SW480 (cell line): ENCODE results near the gene CAMTA1.

ENCODE experiments used
- DNase-seq: peaks from one replicate; pipeline ENCODE4 v3.0.0-alpha.2; 2016; ENCODE audit warnings: low spot score

Gene CAMTA1

GRCh38 chr1:7229696-7230631 is 444.7 kb downstream of the CAMTA1 start:
- DNase-seq: no peak

DNA sequence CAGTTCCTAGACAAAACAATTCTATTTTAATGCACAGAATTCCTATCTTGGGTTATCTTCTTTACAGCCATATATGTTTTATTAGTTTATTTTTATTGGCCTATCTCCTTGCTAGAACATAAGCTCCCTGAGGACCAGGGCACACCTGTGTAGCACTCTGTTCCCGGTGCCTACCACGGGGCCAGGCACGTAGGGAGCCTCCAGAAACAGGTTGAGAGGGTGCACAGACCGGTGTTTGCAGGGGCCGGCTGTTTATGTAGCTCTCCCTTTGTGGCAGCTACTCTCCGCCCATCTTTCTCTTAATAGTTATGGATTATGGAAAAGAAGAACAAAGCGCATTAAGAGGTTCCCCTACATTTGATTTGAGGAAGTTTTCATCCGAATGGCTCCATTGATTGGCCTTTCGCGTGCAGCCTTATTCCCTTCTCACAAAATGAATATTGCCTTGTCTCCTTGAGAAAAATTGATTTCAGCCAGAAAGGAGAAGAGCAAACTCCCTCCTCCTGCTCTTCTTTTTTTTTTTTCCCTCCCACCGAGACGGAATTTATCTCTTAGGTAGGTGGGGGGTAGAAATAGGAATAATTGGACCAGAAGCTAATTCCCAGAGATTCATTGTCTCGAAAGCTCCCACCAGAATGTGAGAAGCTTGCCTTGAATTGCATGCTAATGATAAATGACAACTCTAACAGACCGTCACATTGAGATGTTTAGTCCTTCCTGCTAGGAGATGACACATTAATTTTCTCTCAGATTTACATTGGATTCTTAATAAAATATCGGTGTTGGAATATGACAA is 447.4 kb downstream of the CAMTA1 start:
- no peak for DNase-seq

DNA sequence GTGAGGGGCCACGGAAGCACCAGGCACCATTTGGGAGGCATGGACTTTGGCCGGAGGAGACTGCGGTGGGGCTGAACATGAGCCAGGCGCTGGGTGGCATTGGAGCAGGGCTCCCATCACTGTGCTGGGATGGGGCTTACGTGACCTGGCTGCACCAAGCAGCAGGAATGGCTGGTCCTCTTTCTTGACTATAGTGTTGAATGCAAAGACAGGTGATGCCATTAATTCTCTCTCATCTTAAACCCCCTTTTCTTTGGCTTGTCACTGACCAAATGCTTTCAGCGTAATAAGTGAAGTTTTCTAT is 447.9 kb downstream of the CAMTA1 start:
- DNase-seq: no peak

DNA sequence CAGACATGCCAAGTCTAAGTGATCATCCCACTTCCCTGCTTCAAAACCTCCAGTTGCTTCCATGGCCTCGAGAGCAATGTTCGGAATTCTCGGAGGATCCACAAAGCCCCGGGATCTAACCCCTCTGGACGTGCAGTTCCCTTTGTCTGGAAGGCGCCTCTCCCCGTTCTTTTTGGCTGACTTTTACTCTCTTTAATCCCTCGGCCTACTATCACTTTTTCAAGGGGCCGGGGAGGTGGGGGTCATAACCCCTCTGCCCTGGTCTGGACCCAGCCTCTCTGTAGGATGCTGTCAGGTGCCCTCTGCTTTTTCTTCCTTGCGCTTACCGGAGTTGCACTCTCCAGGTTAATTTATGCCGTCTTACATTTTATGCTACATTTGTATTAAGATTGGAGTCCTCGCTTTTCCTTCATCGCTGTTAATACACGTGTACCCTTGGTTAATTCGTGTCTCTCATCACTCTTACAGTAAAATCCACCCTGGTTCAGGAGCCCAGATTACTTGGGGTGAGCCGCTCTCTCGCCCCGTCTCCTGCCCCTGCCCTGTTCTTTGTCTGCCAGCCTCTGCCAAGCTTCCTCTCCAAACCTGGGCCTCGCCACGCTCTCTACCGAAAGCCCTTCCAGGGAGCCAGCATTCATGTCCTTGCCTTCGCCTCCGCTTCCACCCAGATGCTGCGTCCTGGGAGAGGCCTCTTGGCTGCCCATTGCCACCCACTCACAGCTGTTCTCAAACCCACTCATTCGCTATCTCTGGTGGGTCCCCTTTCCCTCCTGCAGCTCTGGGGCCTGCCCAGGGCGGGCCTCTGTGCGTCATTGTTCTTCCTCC is 448.6 kb downstream of the CAMTA1 start:
- no peak for DNase-seq

GRCh38 chr1:7234471-7234755 is 449.2 kb downstream of the CAMTA1 start:
- no peak for DNase-seq

DNA sequence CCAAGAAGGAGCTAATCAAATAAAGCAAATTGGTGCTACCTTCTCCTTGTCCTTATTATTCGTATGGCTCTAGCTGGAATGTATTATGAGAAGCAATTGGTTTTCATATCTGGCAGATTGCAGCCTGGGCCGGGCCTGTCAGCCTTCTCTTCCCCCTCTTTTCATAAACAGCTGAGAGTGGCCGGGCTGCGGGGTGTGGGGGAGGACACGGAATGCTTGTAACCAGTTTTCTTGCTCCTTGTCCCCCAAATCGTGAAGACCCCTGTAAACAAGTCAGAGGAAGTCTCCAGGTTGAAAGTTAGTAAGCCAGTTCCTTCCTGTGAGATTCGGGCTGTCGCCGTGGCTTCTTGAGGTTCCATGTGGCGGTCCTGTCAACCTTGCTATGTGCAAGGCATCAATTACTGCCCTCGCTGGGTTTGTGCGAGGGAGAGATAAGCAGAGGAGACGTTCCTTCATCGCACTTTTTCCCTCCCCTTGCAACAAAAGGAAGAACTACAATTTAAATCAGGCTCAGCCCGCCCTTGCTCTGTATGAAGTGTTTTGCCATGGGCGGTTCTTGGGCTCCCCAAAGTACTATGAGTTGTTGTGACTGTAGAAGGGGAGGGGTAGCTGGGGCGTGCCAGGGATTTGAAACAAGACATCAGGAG is 450.7 kb downstream of the CAMTA1 start:
- DNase-seq: no peak

DNA sequence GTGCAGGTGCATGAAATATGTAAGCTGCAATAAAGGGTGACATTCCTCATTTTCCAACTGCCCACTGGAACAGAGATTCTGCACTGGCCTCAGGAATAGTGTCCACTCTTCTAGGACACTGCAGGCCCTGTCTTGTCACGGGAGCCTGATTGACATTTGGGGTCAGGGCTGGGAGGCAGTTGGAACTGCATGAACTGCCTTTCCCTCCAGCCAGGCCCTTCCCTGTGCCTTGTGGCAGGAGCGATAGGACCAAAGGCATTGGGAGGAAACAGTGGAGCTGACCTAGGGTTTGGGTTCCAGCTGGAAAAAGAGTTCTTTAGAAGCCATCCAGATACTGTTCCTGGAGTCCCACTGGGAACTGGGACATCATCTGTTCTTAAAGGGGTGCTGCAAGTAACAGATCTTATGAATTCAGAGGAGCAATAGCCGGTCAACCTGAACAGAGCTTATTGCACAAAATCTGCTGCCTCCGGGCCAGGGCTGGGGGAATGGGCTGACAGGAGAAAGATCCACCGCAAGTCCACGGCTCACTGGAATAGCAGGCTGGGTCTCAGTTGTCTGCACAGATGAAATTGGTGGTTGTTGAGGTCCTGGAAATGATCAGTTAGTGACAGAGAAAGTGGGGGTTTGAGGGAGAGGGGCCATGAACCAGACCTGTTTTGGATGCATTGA is 451.7 kb downstream of the CAMTA1 start:
- DNase-seq: no peak

GRCh38 chr1:7247158-7247557 is 461.9 kb downstream of the CAMTA1 start:
- no peak for DNase-seq

- DNase-seq: no peak
Observed at GRCh38 chr1:7247791-7248548, 462.7 kb downstream of the CAMTA1 start.

DNA sequence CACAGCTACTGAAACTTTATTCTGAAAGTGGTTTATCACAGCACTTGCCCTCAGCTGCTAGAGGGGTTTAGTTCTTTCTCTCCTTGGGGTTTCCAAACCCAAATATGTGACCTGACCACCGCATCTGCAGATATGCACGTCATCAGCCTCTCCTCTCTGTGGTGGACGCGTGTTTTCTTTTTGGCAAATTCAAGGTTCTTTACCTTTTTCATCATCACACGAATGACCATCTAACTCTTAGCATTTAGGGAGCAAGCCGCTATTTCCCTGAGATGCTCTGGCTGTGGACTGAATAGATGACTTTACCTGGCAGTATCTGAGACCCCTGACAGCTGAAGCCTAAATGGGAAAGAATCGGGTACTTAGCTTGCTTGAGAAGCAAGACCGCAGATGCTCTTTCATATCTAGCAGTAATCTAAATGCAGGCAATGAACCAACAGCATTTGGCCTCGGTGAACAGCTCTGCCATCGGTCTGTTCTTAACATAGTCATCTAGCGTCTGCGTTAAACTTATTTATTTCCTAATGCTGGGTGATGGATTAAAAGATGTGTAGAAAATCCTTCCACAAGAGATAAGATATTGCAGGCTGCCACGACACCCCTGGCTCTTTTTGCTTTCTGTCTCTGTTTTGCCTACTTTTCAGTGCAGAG is 463.4 kb downstream of the CAMTA1 start:
- DNase-seq: no peak

GRCh38 chr1:7249516-7249915 is 464.3 kb downstream of the CAMTA1 start:
- no peak for DNase-seq

DNA sequence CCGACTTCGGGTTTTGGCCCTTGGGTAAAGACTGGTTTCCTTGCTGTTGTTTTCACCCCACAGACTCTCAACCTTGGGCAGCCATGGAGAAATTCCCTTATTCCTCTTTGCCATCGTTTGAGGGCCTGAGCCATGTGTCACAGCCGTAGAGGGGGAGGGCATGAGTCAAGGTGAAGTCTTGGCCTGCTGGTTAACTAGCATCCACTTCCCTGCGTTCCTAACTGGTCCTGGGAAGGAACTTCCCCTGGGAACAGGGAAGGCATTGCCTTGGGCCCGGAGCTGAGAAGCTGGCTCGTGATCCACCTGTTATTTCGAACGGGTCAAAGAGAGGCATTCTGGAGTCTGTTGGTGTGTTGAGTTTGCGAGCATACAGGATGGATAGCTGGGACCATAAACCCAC is 464.9 kb downstream of the CAMTA1 start:
- no peak for DNase-seq

DNA sequence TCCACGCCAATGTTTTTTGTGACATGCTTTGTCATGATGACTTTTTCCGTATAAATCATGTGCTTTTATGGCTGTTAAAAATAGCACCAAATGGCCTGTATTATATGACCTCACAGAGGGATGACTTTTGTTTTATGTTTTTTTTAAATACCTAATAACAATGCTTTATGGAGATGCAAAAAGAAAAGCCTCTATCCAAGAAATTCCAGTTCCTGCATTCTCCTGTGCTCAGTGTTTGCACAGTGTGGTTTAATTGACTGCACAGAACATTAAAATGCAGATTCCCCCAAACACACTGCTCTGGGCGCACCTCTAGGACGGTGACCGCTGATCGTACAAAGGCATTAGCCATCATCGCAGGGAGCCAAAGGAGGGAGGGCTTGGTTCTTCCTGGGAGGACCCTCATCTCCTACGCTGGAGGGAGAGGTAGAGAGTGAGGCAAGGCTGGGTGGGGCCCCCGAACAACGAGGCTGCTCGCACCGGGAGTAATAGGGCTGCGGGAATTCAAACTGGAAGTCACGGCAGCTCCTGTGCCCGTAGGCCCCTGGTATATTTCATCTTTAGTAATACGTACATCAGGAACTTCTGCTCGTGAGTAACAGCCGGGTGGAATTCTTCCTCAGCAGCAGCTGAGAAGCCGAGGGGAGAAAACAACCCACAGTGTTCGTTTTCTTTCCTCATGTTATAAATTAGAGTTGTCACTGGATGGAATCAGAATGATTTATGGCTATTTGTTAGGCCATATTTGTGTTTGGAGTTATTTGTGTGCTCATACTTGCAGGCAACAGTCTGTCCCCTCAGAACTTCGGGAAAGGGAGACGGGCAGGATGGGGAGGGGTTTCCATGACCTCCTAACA is 465.6 kb downstream of the CAMTA1 start:
- DNase-seq: no peak

GRCh38 chr1:7251454-7251800 is 466.2 kb downstream of the CAMTA1 start:
- no peak for DNase-seq

- no peak for DNase-seq
Observed at GRCh38 chr1:7252411-7253117, 467.3 kb downstream of the CAMTA1 start.

GRCh38 chr1:7253118-7253480 is 467.8 kb downstream of the CAMTA1 start:
- no peak for DNase-seq

DNA sequence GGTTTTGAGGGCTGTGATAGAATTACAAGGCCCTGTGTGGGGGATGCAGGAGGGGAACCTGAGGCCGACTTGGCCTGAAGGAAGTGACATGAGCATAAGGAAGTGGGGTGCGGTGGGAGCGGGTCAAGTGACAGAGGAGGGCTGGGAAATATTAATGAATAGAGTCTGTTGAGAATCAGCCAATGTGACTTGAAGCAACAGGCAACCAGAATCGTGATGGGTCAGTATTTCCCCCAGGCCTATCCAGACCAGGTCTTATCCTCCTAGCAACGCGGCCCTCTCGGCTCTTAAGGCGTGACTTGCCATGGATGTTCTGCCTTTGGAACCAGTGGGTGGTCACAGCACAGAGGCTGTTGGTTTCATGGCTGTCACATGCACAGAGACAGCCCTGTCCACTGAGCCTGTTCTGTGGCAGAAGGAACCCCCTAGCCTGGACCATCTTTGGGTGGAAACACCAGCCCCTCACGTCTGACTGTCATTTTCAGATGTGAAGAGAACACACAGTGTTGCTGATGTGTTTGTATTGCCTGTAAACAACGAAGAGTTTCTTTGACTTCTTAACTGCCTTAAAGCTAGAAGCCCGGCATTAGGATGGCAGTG is 468.8 kb downstream of the CAMTA1 start:
- no peak for DNase-seq

DNA sequence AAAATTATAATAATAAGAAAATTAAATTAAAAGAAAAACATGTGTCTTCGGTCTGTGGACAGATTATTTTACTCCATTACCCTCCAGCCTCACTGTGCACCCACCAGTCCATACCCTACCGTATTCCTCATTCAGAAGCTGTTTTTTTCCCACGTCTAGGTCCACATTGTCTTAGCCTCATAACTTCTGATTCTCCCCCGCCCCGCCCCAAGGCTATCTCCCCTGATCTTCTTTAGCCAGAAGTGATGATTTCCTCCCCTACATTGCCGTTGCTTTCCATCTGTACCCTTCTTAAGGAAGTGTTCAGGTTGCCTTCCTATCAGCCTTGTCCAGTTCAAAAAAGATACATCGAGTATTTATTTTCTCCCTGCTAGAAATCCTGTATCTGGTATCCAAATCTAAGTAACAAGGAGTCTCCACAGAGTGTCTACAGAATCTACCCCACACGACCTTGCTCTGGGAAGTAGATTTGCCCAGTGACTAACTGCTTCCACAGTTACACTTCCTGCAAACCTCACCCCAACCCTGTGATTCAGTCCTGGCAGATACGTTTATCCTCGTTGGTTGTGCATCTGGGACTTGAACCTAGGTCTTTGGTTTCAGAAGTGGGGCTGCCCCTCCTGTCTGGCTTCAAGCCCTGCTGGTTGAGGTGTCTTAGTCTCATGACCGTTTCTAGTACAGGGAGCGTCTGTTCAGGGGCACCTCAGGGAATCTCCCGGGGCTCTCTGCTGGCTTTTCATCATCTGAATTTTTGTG is 470.2 kb downstream of the CAMTA1 start:
- DNase-seq: no peak
